Central memory CD4-positive, alpha-beta T cell (primary cell): Measurements from ENCODE around the gene CDKN2B.

Experiments used
- DNase-seq: peaks from one replicate; pipeline ENCODE4 v3.0.0; 2022

Gene CDKN2B

GRCh38 chr9:21993893-21994555 is 15.1 kb downstream of the CDKN2B start, which contains the start of gene CDKN2A:
Gene CDKN2A (minus strand): TSS chr9:21994392.
- peak; percentile 34 for DNase-seq

GRCh38 chr9:21993007-21993406 is 16.1 kb downstream of the CDKN2B start:
- no peak for DNase-seq

- DNase-seq, result no peak
Observed at GRCh38 chr9:21991072-21991959, 17.8 kb downstream of the CDKN2B start.

GRCh38 chr9:21989440-21990189 is 19.5 kb downstream of the CDKN2B start:
- no peak for DNase-seq

GRCh38 chr9:21988056-21988990 is 20.8 kb downstream of the CDKN2B start:
- no peak for DNase-seq

- DNase-seq, result no peak
Observed at GRCh38 chr9:21985964-21986667, 23.0 kb downstream of the CDKN2B start.

GRCh38 chr9:21984101-21984500 is 25.0 kb downstream of the CDKN2B start:
- no peak for DNase-seq

GRCh38 chr9:21983561-21983935 is 25.6 kb downstream of the CDKN2B start:
- DNase-seq, result no peak

GRCh38 chr9:21982861-21983560 is 26.1 kb downstream of the CDKN2B start:
- DNase-seq, result no peak

GRCh38 chr9:21982391-21982790 is 26.7 kb downstream of the CDKN2B start:
- DNase-seq, result no peak

- no peak for DNase-seq
Observed at GRCh38 chr9:21976334-21976875, 32.7 kb downstream of the CDKN2B start.

GRCh38 chr9:21974722-21975409 is 34.2 kb downstream of the CDKN2B start:
- DNase-seq, result peak; percentile 34

GRCh38 chr9:21974343-21974721 is 34.8 kb downstream of the CDKN2B start:
- DNase-seq, result no peak

GRCh38 chr9:21972361-21972760 is 36.7 kb downstream of the CDKN2B start:
- DNase-seq, result no peak

GRCh38 chr9:21970800-21971640 is 38.1 kb downstream of the CDKN2B start:
- no peak for DNase-seq

- no peak for DNase-seq
Observed at GRCh38 chr9:21969951-21970799, 38.9 kb downstream of the CDKN2B start.

- no peak for DNase-seq
Observed at GRCh38 chr9:21969011-21969940, 39.8 kb downstream of the CDKN2B start.
